HUES64 (cell line): Measurements from ENCODE around the gene DPH7.
"Not testable (repeated sequence)": the region's sequence is repeated elsewhere in the genome, so short reads cannot be mapped to it uniquely, and the experiment has no call there.

Experiments used
- H3K27ac ChIP-seq: 2 replicates; pipeline ENCODE4 v1.7.0; 2013; ENCODE audit warnings: low read depth, low read length, inconsistent platforms
- H3K27me3 ChIP-seq: 2 replicates; pipeline ENCODE4 v1.6.1; 2013; ENCODE audit warnings: mild to moderate bottlenecking, low read length; ENCODE audit not compliant: insufficient read depth
- H3K36me3 ChIP-seq: 2 replicates; pipeline ENCODE4 v1.6.1; 2013; ENCODE audit warnings: mild to moderate bottlenecking, low read length; ENCODE audit not compliant: insufficient read depth
- H3K4me1 ChIP-seq: 2 replicates; pipeline ENCODE4 v1.6.1; 2013; ENCODE audit warnings: mild to moderate bottlenecking, low read length, moderate library complexity; ENCODE audit not compliant: insufficient read depth
- H3K4me3 ChIP-seq: 2 replicates; pipeline ENCODE4 v1.5.1; 2013; ENCODE audit warnings: mild to moderate bottlenecking, low read length, moderate library complexity
- H3K9ac ChIP-seq: 2 replicates; pipeline ENCODE4 v1.6.1; 2013; ENCODE audit warnings: mild to moderate bottlenecking, low read depth, low read length
- H3K9me3 ChIP-seq: 2 replicates; pipeline ENCODE4 v1.6.1; 2013; ENCODE audit warnings: low read depth, low read length; ENCODE audit not compliant: insufficient read depth
- WGBS: fragments of 150-250, 120-280 bp; methylation state at CpG from one replicate; pipeline ENCODE4 v1.1.7; 2013; ENCODE audit warnings: missing lambda C conversion rate; 5-methylcytosine and 5-hydroxymethylcytosine counted together

The DPH7 gene

GRCh38 chr9:137555179-137555578 is 23.5 kb downstream of the DPH7 start:
- no peaks in the 10 kb centered on the region for H3K9me3 ChIP-seq
- peaks cover 44% of the 10 kb centered on the region for H3K36me3 ChIP-seq
- 0 out of 2 replicates have a peak, but pooled peaks cover 2% of the 10 kb centered on the region for H3K4me1 ChIP-seq
- H3K27me3 ChIP-seq = no peaks in the 10 kb centered on the region
- H3K9ac ChIP-seq = no peak overlapping the region
- no peak overlapping the region for H3K4me3 ChIP-seq
- H3K27ac ChIP-seq = no peak overlapping the region
- WGBS = 94% methylated on average over 10 of the region's 10 CpGs

DNA sequence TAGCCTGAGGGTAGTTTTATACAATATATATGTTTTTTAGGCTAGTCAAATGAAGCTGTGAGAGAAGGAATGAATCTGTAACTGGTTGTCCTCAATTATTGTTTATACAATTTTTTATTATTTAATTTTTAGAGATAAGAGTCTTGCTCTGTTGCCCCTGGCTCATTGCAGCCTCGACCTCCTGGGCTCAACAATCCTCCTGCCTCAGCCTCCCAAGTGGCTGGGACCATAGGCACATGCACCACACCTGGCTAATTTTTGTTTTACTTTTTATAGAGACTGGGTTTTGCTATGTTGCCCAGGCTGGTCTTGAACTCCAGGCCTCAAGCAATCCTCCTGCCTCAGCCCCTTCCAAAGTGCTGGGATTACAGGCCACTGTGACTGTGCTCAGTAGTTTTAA is 24.4 kb downstream of the DPH7 start:
- Histone ChIP-seq H3K9me3 (no peaks in the 10 kb centered on the region), H3K9ac (no peak overlapping the region), H3K36me3 (peaks cover 40% of the 10 kb centered on the region), H3K27me3 (no peaks in the 10 kb centered on the region), H3K27ac (no peak overlapping the region), H3K4me1 (0 out of 2 replicates have a peak, but pooled peaks cover 2% of the 10 kb centered on the region), H3K4me3 (no peak overlapping the region)
- WGBS = 89% methylated on average over 1 of the region's 1 CpG

GRCh38 chr9:137553654-137554053 is 25.1 kb downstream of the DPH7 start:
- not testable (repeated sequence) for H3K27ac ChIP-seq, H3K27me3 ChIP-seq, H3K4me1 ChIP-seq, H3K4me3 ChIP-seq, H3K9me3 ChIP-seq, H3K9ac ChIP-seq
- 87% methylated on average over 10 of the region's 10 CpGs for WGBS
- peaks cover 40% of the 10 kb centered on the region for H3K36me3 ChIP-seq

- H3K9ac ChIP-seq = peak overlapping the region; percentile 69
- H3K4me1 ChIP-seq = 0 out of 2 replicates have a peak, but pooled peaks cover 2% of the 10 kb centered on the region
- peak overlapping the region; percentile 72; the same call in 1 of the 2 replicates for H3K27ac ChIP-seq
Observed at GRCh38 chr9:137552022-137552768, 26.5 kb downstream of the DPH7 start.

GRCh38 chr9:137551264-137552021 is 27.3 kb downstream of the DPH7 start, which contains the start of gene MRPL41:
Gene MRPL41 (plus strand): TSS chr9:137551879. CDS start chr9:137552082, 203 bp downstream.
- peaks cover 25% of the 10 kb centered on the region for H3K36me3 ChIP-seq
- peaks cover 3% of the 10 kb centered on the region; the same call in 1 of the 2 replicates for H3K9me3 ChIP-seq
- H3K27me3 ChIP-seq = no peaks in the 10 kb centered on the region
- H3K9ac ChIP-seq = peak within 1 kb of the TSS; percentile 69
- peak within 1 kb of the TSS; percentile 72; the same call in 1 of the 2 replicates for H3K27ac ChIP-seq
- 0 out of 2 replicates have a peak, but pooled peaks cover 2% of the 10 kb centered on the region for H3K4me1 ChIP-seq
- H3K4me3 ChIP-seq = peak within 1 kb of the TSS; percentile 68
- under 1% methylated on average over 95 of the region's 106 CpGs for WGBS

More at GRCh38 chr9:137552022-137552768, 26.5 kb downstream of the DPH7 start:
- no peaks in the 10 kb centered on the region for H3K27me3 ChIP-seq
- WGBS = 13% methylated on average over 58 of the region's 58 CpGs
- H3K36me3 ChIP-seq = peaks cover 31% of the 10 kb centered on the region
- no peaks in the 10 kb centered on the region for H3K9me3 ChIP-seq
- peak overlapping the region; percentile 65 for H3K4me3 ChIP-seq

DNA sequence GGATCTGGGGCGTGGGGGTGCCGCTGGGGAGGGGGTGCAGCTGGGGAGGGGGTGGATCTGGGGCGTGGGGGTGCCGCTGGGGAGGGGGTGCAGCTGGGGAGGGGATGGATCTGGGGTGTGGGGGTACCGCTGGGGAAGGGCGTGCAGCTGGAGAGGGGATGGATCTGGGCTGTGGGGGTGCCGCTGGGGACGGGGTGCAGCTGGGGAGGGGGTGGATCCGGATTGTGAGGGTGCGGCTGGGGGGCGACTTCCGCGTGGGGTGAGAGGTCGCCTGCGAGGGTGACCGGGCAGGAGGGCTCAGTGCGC is 27.8 kb downstream of the DPH7 start:
- peak overlapping the region; percentile 36; the same call in 1 of the 2 replicates for H3K9ac ChIP-seq
- H3K4me3 ChIP-seq = peak overlapping the region; percentile 68
- peaks cover 20% of the 10 kb centered on the region for H3K36me3 ChIP-seq
- not testable (repeated sequence) for H3K4me1 ChIP-seq, H3K27ac ChIP-seq, H3K27me3 ChIP-seq, H3K9me3 ChIP-seq
- WGBS = 5% methylated on average over 15 of the region's 17 CpGs

DNA sequence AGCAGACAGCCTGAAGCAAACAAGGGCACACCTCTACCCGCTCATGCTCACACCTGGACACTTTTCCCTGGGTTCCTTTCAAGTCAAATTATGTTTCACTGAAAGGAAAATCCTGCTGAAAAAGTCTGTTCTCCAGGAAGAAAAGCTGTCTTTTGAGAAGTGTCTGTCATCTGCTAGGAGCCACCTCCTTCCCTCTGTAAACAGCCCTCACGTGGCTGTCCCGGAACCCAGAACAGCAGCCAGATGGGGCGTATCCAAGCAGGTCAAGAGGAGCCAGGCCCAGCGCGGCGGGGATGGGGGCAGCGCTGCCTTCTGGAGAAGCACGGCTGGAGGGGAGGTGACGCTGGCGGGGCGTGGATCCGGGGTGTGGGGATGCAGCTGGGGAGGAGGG is 28.5 kb downstream of the DPH7 start, which contains the start of gene PNPLA7:
PNPLA7 (minus strand) TSS at position 172 of the 391 bp plus-strand sequence. CDS start 205 bp downstream, outside the sequence.
- H3K9me3 ChIP-seq = peaks cover 6% of the 10 kb centered on the region; the same call in 1 of the 2 replicates
- peak within 1 kb of the TSS; percentile 36; the same call in 1 of the 2 replicates for H3K9ac ChIP-seq
- 0 out of 2 replicates have a peak, but pooled peaks cover 2% of the 10 kb centered on the region for H3K4me1 ChIP-seq
- peak within 1 kb of the TSS; percentile 68 for H3K4me3 ChIP-seq
- H3K27me3 ChIP-seq = no peaks in the 10 kb centered on the region
- no peak within 1 kb of the TSS for H3K27ac ChIP-seq
- WGBS = 9% methylated on average over 13 of the region's 13 CpGs
- peaks cover 13% of the 10 kb centered on the region for H3K36me3 ChIP-seq

DNA sequence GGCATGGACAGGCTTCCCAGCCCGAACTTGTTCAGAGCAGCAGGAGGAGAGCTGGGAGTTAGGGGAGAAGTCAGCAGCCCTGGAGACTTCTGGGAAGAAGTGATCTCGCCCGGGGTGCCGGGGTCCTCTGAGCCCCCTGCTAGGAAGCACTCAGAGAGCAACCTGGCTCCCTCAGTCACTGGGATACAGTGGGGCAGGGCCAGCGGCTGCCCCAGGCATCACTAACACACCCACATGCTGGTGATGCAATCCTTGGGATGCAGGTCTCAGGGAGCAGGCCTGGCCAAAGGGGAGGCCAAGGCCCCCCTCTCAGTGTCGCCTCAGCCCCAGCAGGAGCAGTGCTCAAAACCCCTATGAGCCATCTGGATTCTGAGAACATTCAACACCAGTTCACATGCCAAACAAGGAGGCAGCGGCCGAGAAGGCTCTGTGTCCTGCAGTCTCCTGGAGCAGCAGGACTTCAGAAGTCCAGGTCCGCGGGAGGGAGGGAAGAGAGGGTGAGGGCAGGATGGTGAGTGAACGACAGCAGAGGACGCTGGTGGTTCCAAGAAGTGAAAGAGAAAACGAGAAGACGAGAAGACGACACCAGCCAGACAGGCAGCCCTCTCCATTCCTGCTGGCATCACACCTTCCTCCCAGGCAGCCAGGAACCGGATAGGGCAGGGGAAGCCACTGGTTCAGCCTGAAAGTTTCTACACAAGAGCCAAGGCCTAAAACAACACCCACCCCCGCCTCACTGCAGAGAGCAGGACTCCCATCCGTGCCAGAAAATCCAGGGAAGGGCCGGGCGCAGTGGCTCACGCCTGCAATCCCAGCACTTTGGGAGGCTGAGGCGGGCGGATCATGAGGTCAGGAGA is 30.8 kb downstream of the DPH7 start:
- WGBS = 87% methylated on average over 23 of the region's 23 CpGs
- no peak overlapping the region for H3K27ac ChIP-seq
- no peaks in the 10 kb centered on the region for H3K27me3 ChIP-seq
- no peak overlapping the region for H3K4me3 ChIP-seq
- H3K9me3 ChIP-seq = peaks cover 6% of the 10 kb centered on the region; the same call in 1 of the 2 replicates
- H3K9ac ChIP-seq = no peak overlapping the region
- H3K4me1 ChIP-seq = 0 out of 2 replicates have a peak, but pooled peaks cover 2% of the 10 kb centered on the region
- H3K36me3 ChIP-seq = no peaks in the 10 kb centered on the region

- no peak overlapping the region for H3K4me3 ChIP-seq
- H3K27ac ChIP-seq = no peak overlapping the region
- H3K36me3 ChIP-seq = no peaks in the 10 kb centered on the region
- H3K4me1 ChIP-seq = no peaks in the 10 kb centered on the region
- H3K27me3 ChIP-seq = no peaks in the 10 kb centered on the region
- peaks cover 6% of the 10 kb centered on the region; the same call in 1 of the 2 replicates for H3K9me3 ChIP-seq
- H3K9ac ChIP-seq = no peak overlapping the region
- WGBS = 93% methylated on average over 10 of the region's 10 CpGs
Observed at GRCh38 chr9:137545123-137545522, 33.6 kb downstream of the DPH7 start.

DNA sequence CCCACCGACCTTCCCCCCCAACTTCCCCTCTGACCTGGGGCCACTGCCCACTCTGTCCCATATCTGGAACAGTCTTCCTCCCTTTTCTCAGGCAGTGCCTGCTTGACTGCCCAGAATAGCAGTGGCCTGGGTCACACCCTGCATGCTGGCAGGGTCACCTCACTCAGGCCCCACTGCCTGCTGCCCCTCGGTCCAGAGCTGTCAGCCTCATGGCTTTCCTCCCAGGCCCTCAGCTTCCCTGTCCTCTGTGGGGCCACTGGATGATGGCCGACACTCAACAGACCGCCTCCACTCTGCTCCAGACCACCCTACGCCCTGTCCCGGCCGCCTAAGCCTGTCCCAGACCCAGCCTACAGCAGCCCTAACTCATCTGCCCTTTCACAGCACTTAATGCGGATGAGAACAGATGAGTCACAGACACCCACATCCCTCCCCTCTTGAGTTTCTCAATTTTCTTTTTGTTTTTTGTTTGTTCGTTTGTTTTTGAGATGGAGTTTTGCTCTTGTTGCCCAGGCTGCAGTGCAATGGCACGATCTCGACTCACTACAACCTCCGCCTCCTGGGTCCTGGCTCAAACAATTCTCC is 34.5 kb downstream of the DPH7 start:
- peaks cover 6% of the 10 kb centered on the region; the same call in 1 of the 2 replicates for H3K9me3 ChIP-seq
- no peak overlapping the region for H3K9ac ChIP-seq
- no peak overlapping the region for H3K4me3 ChIP-seq
- H3K36me3 ChIP-seq = no peaks in the 10 kb centered on the region
- 91% methylated on average over 12 of the region's 12 CpGs for WGBS
- H3K27me3 ChIP-seq = no peaks in the 10 kb centered on the region
- H3K27ac ChIP-seq = no peak overlapping the region
- H3K4me1 ChIP-seq = no peaks in the 10 kb centered on the region
